GM12891 (cell line): ENCODE results near the gene IQCE.

ENCODE experiments used
- DNase-seq: peaks from one replicate; pipeline ENCODE4 v3.0.0; 2011; ENCODE audit warnings: low spot score; ENCODE audit not compliant: insufficient read length
- FAIRE-seq: peaks from 2 replicates; lab custom pipeline; 2011; peaks lifted over from hg19 to GRCh38; lab: Jason Lieb, UNC
- PAX5 ChIP-seq: IDR thresholded peaks from 2 replicates; pipeline ENCODE4 v1.6.1; 2011; ENCODE audit warnings: low read length, moderate library complexity, mild to moderate bottlenecking; ENCODE audit not compliant: insufficient read depth, severe bottlenecking
- POLR2A ChIP-seq: IDR thresholded peaks from 2 replicates; pipeline ENCODE4 v1.6.1; 2011; ENCODE audit warnings: low read depth, low read length, control low read depth
- POLR2AphosphoS5 ChIP-seq: IDR thresholded peaks from 2 replicates; pipeline ENCODE4 v1.6.1; 2011; ENCODE audit warnings: low read depth, low read length, control low read depth
- POU2F2 ChIP-seq: IDR thresholded peaks from 2 replicates; pipeline ENCODE4 v1.6.1; 2011; ENCODE audit warnings: low read depth, mild to moderate bottlenecking, control low read depth, low read length, moderate library complexity
- SPI1 ChIP-seq: IDR thresholded peaks from 2 replicates; pipeline ENCODE4 v1.6.1; 2011; ENCODE audit warnings: low read depth, low read length, control low read depth
- TAF1 ChIP-seq: IDR thresholded peaks from 2 replicates; pipeline ENCODE4 v1.6.1; 2011; ENCODE audit warnings: low read depth, low read length, control low read depth

IQCE gene

DNA sequence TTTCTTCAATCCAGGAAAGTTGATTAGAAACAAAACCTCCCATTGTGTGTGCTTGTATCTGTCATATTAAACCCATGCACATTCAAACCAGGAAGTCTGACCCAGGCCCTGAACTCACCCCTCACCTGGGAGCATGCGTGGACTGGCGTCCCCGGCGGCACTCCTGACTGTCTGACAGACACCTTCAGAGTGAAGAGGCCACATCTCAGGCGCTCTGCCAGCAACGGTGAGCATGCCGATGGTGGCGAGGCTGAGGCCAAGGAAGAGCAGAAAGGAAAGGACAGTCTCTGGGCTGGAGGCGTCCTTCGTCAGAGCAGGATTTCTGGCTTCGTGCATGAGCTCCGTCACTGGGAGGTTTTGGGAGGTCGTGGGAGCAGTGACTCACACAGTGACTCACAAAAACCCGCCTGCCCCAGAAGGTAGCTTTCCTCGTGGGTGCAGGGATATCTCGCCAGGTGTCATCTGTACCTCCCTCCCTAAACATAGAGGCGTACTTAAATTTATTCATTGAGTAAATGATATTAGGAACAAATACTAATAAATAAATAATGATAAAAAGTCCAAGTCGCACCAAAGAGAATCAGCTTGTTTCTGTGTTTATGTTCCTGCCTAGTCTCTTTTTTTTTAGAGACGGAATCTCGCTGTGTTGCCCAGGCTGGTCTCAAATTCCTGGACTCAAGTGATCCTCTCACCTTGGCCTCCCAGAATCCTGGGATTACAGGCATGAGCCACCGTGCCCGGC is 13.5 kb downstream of the IQCE start:
- DNase-seq (no peak), FAIRE-seq (no peak)
- TF ChIP-seq TAF1: no peak
- TF ChIP-seq POLR2A: no peak
- no peak for TF ChIP-seq POLR2AphosphoS5
- TF ChIP-seq POU2F2: no peak
- no peak for TF ChIP-seq PAX5

DNA sequence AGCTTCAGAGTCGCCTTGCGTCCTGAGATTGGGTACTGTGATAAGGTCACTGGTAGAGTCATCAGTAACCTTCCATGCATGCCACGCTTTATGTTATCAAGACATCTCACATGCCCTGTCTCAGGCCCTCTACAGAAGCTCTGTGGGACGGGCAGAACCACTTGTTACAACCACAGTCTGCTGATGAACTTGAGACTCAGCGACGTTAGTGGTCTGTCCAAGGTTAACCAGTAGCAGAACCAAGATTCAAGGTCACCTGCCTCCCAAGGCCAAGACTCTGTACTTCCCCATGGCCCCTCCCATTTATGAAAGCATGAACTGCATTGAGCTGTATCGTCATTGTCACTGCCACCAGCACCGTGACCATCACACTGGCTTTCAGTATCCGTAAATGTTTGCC is 15.0 kb downstream of the IQCE start:
- FAIRE-seq (peak; percentile 31), DNase-seq (no peak)
- TF ChIP-seq PAX5 (no peak), SPI1 (no peak), POU2F2 (no peak), POLR2A (no peak), POLR2AphosphoS5 (no peak), TAF1 (no peak)

DNA sequence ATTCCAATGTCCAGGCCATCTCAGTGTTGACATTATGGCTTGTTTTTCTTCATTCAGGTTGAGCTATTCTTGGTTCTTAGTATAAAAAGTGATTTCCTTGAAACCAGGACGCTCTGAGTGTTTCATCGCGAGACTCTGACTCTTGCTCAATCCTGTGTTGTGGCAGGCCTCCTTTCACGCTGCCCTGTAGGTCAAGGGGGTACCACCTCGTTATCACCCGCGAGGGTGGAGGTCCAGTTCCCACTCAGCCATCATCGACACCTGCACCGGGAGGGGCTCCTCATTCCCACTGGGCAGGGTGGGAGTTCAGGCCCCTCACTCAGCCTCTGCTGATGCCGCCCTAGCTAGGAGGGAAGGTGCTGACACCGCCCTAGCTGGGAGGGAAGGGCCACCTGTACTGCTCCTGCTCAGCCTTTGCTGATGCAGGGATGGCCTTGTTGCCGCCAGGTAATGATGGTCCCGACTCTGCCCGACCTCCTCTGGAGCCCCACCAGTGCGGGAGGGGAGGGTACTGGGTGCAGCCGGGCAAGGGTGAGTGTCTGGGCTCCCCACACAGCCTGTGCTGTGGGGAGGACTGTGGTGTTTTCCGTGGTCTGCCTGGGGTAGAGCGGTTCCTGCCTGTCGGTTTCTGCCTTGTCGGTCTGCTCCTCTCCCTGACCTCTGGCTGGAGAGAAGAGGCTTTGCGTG is 16.4 kb downstream of the IQCE start:
- no peak for TF ChIP-seq POU2F2
- TF ChIP-seq POLR2A: no peak
- TF ChIP-seq PAX5: no peak
- no peak for TF ChIP-seq SPI1
- TF ChIP-seq POLR2AphosphoS5: no peak
- no peak for TF ChIP-seq TAF1
- DNase-seq (no peak), FAIRE-seq (no peak)

- FAIRE-seq (no peak), DNase-seq (no peak)
- no peak for TF ChIP-seq POLR2AphosphoS5
- TF ChIP-seq SPI1: no peak
- TF ChIP-seq PAX5: no peak
- TF ChIP-seq POLR2A: no peak
- TF ChIP-seq TAF1: no peak
- no peak for TF ChIP-seq POU2F2
These were observed 17.1 kb downstream of the IQCE start for GRCh38 chr7:2575733-2576340.

DNA sequence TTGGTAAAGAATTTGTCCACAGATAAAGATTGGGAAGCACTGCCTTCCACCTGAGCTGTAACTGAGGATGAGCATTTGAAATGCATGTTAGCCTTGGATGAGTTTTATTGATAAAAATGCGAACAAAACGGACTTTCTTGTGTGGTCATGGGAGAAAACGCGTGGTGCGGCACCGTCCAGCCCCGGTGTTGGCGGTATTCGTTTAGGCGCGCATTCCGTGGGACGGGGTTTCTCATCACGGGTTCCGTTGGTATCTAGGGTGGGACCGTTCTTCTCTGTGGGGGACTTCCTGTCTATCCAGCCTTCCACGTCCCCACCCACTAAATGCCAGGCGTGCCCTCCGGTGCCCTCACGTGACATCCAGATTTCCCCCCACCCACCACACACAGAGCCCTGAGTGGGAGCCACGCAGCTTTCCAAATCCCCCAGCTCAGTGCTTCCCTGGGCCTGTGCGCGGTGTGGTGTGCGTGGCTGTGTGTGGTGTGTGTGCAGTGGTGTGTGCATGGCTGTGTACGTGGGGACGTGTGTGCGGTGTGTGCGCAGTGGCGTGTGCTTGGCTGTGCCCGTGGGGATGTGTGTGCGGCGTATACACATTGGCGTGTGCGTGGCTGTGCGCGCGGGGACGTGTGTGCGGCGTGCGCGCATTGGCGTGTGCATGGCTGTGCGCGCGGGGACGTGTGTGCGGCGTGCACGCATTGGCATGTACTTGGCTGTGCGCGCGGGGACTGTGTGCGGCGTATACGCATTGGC is 18.1 kb downstream of the IQCE start:
- TF ChIP-seq POLR2A (no peak), TAF1 (no peak), SPI1 (no peak), PAX5 (no peak), POU2F2 (no peak), POLR2AphosphoS5 (no peak)
- no peak for FAIRE-seq
- DNase-seq: no peak

DNA sequence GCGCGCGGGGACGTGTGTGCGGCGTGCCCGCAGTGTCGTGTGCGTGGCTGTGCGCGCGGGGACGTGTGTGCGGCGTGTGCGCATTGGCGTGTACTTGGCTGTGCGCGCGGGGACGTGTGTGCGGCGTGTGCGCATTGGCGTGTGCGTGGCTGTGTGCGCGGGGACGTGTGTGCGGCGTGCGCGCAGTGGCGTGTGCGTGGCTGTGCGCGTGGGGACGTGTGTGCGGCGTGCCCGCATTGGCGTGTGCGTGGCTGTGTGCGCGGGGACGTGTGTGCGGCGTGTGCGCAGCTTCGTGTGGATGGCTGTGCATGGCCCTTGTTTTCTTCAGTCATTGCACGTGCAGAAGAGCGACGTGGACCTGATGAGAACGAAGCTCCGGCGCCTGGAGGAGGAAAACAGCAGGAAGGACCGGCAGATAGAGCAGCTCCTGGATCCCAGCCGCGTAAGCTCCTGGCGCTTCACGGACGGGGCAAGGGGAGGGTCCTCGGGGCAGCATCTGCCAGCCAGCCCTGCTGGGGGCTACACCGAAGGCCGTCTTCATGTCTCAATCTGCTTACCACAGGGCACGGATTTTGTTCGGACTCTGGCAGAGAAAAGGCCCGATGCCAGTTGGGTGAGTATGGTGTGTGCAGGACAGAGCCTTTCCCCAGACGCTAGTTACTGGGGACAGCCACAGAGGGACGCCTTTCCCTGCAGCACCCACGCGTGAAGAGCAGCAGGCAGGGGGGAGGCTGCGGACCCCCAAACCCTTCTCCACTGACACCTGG is 19.3 kb downstream of the IQCE start:
- FAIRE-seq (peak; percentile 33), DNase-seq (no peak)
- TF ChIP-seq POLR2A: no peak
- TF ChIP-seq POU2F2: no peak
- no peak for TF ChIP-seq POLR2AphosphoS5
- TF ChIP-seq TAF1: no peak
- TF ChIP-seq PAX5: no peak
- TF ChIP-seq SPI1: no peak

DNA sequence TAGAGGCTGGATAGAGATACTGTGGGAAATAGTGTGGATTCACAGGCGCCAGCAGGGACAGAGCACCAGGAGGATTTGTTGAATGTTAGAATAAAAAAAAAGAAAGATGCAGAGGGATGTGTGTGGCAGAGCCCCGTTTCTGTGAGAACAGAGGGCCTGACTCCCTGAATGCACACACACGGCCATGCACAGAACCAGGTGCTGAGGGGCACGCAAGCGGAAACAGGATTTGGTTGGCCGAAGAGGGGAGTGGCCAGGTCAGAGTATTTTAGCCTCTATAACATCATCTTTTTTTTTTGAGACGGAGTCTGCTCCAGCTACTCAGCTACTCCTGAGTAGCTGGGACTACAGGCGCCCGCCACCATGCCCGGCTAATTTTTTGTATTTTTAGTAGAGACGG is 21.9 kb downstream of the IQCE start:
- TF ChIP-seq PAX5 (no peak), POU2F2 (no peak), POLR2A (no peak), POLR2AphosphoS5 (no peak), SPI1 (no peak), TAF1 (no peak)
- FAIRE-seq (no peak), DNase-seq (no peak)

DNA sequence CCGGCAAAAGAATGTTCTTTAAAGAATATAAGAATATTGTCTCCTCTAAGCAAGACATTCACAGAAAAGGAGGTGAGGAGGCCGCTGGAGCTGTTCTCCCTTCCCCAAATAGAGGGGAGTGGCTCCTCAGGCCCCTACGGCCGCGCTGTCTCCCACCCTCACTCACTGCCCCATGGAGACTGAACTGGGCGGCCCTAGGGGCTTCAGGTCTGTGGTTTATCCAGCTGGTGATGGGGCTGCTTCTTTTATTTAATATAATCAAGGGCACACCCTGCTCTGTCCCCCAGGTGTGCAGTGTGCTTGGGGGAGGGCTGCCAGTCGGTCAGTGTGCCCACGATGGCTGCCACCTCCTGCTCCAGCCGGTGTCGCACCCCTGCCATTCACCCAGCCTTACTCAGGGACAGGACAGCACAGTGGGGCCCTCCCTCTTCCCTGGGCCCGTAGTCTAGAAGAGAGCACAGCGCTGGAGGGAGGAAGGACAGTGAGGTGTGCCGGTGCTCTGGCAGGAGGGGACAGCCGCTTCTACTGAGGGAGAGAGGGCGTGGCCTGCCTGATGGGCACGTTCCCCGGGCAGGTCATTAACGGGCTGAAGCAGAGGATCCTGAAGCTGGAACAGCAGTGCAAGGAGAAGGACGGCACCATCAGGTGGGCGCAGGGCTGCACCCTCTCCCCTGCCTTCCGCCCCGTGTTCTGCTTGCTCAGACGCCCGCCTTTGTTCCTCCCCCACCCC is 23.4 kb downstream of the IQCE start:
- FAIRE-seq (no peak), DNase-seq (no peak)
- no peak for TF ChIP-seq POU2F2
- no peak for TF ChIP-seq POLR2AphosphoS5
- TF ChIP-seq SPI1: no peak
